ENCODE results near the gene SERPINA9. TPM values are rescaled to one million over a fixed set of nuclear protein-coding genes. Genes with fewer than 3 reads are reported as not detected.

SERPINA9 gene
- polyA plus RNA-seq, 1 donor (not counting 4 experiments of a cell fraction or from before 2014, with no cell fraction given) = 0.05 TPM

DNA sequence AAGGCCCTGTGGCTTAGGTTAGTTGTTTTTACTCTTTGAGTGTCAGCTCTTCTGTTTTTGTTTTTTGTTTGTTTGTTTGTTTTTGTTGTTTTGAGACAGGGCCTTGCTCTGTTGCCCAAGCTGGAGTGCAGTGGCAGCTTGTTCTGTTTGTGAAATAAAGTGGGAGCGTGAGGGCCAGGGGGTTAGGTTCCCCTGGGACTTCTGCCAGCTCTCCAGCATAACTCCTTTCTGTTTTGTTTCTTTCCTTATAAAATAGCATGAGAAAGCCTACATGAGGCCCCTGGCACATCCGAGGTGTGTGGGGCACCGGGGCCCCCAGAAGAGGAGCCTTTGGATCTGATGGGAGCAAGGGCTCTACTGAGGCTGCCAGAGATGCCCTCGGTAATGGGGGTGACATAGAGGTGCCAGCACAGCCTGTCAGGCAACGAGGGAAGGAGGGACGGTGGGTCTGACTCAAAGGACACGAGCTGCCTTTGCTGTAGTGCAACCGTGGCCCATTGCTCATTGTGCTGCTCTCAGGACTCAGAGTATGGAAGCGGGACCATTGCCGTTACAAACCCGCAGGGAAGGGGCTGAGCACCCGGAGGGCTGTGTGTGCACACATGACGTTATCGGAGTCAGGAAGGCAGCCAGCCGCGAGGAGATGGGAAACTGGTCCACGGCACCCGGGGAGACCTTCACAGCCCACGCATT is 14.3 kb downstream of the SERPINA9 start:
- FAIRE-seq = no peak
- no peaks in the 10 kb centered on the region for H3K79me2 ChIP-seq (ENCODE audit: control insufficient read depth, insufficient read depth, low read length)
- TF ChIP-seq EZH2 (IDR thresholded peaks at IDR 0.05; ENCODE audit: low read length) = no peak
- TF ChIP-seq CTCF (optimal IDR thresholded peaks at IDR 0.05 in 1 of 3, IDR thresholded peaks at IDR 0.05 in 1 of 3, conservative IDR thresholded peaks at IDR 0.05 in 1 of 3; ENCODE audit: extremely low read depth in 1 of 3, insufficient read depth in 2 of 3, low read length in 3 of 3) = no peak
- no peak overlapping the region for H3K4me2 ChIP-seq (ENCODE audit: control insufficient read depth, extremely low read depth, insufficient read depth, low read depth, low read length)
- peaks cover 3% of the 10 kb centered on the region for H3K9me3 ChIP-seq (ENCODE audit: control insufficient read depth, low read depth, low read length)
- H4K20me1 ChIP-seq (ENCODE audit: control insufficient read depth, extremely low read depth, insufficient read depth, low read length) = no peaks in the 10 kb centered on the region
- no peak overlapping the region for H3K4me3 ChIP-seq (ENCODE audit: control insufficient read depth in 2 of 3, extremely low read depth in 1 of 3, insufficient read depth in 2 of 3, low read depth in 1 of 3, low read length in 3 of 3)
- DNase-seq (ENCODE audit: low read depth, low spot score) = no peak
- H3K27me3 ChIP-seq (ENCODE audit: control insufficient read depth, extremely low read depth, insufficient read depth, low read length) = no peaks in the 10 kb centered on the region
- no peaks in the 10 kb centered on the region for H3K36me3 ChIP-seq (ENCODE audit: control insufficient read depth in 2 of 2, extremely low read depth in 1 of 2, insufficient read depth in 2 of 2, low read length in 2 of 2)
- dilution Hi-C loops (cut with MboI; ENCODE audit: extremely low pct_ligation_motif_present, low sequenced_read_pairs) = no loop called here
- H3K9me1 ChIP-seq (ENCODE audit: control insufficient read depth, extremely low read depth, insufficient read depth, low read length) = no peaks in the 10 kb centered on the region
- no peak overlapping the region for H3K27ac ChIP-seq (ENCODE audit: control insufficient read depth, insufficient read depth, low read length)
- no peaks in the 10 kb centered on the region for H3K4me1 ChIP-seq (ENCODE audit: control insufficient read depth, extremely low read depth, insufficient read depth, low read length)
- no peak overlapping the region for H3K9ac ChIP-seq (ENCODE audit: control insufficient read depth, extremely low read depth, insufficient read depth, low read length)
- H2AFZ ChIP-seq (ENCODE audit: control insufficient read depth, low read length) = no peak overlapping the region

DNA sequence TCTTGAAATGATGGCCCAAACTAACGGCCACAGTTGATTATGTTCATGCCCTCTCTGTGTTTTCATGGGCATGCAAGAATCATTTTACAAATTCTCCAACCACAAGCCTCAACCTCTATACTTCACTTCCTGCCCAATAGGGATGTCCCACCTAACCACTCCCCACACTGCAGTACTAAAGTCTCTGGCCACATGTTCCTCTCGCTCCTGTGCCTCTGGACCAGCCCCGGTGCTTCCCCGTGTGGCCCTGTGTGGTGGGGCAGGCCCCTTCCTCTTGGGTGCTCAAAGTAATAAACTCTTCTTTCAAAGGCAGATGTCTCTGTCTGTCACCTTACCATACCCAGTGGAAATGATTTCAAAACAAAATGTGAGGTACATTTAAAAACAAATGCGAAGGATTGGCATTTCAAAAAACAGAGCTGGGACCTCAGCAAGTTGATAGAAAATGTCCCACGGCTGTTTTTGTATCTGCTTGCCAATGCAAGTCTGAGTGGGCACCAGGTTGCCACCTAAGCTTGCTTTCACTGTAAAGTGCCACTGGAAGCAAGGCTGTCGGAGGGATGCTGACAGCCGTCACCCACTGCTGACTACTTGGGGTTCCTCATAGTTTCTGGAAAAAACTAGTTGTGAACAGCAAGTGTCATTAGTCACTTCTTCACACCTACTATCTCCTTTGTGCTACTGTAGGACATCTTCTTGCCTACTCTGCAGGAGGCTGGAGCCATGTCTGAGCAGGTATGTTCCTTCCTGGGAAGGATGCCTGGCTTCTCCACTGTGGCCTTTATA is 15.2 kb downstream of the SERPINA9 start:
- Histone ChIP-seq H3K4me1 (ENCODE audit: control insufficient read depth, extremely low read depth, insufficient read depth, low read length) (no peaks in the 10 kb centered on the region), H3K4me2 (ENCODE audit: control insufficient read depth, extremely low read depth, insufficient read depth, low read depth, low read length) (no peak overlapping the region), H2AFZ (ENCODE audit: control insufficient read depth, low read length) (no peak overlapping the region), H3K27ac (ENCODE audit: control insufficient read depth, insufficient read depth, low read length) (no peak overlapping the region), H3K79me2 (ENCODE audit: control insufficient read depth, insufficient read depth, low read length) (no peaks in the 10 kb centered on the region), H3K36me3 (ENCODE audit: control insufficient read depth in 2 of 2, extremely low read depth in 1 of 2, insufficient read depth in 2 of 2, low read length in 2 of 2) (no peaks in the 10 kb centered on the region), H3K9me1 (ENCODE audit: control insufficient read depth, extremely low read depth, insufficient read depth, low read length) (no peaks in the 10 kb centered on the region), H3K27me3 (ENCODE audit: control insufficient read depth, extremely low read depth, insufficient read depth, low read length) (no peaks in the 10 kb centered on the region), H4K20me1 (ENCODE audit: control insufficient read depth, extremely low read depth, insufficient read depth, low read length) (no peaks in the 10 kb centered on the region), H3K9ac (ENCODE audit: control insufficient read depth, extremely low read depth, insufficient read depth, low read length) (no peak overlapping the region), H3K9me3 (ENCODE audit: control insufficient read depth, low read depth, low read length) (peaks cover 3% of the 10 kb centered on the region), H3K4me3 (ENCODE audit: control insufficient read depth in 2 of 3, extremely low read depth in 1 of 3, insufficient read depth in 2 of 3, low read depth in 1 of 3, low read length in 3 of 3) (no peak overlapping the region)
- DNase-seq (ENCODE audit: low read depth, low spot score) (no peak), FAIRE-seq (no peak)
- TF ChIP-seq CTCF (optimal IDR thresholded peaks at IDR 0.05 in 1 of 3, IDR thresholded peaks at IDR 0.05 in 1 of 3, conservative IDR thresholded peaks at IDR 0.05 in 1 of 3; ENCODE audit: extremely low read depth in 1 of 3, insufficient read depth in 2 of 3, low read length in 3 of 3) (no peak), EZH2 (IDR thresholded peaks at IDR 0.05; ENCODE audit: low read length) (no peak)
- dilution Hi-C loops (cut with MboI; ENCODE audit: extremely low pct_ligation_motif_present, low sequenced_read_pairs) = no loop called here
